Spinal cord (tissue), 10 donors: ENCODE data around the gene EPHA6. TPM values are rescaled to one million over a fixed set of nuclear protein-coding genes. Genes with fewer than 3 reads are reported as not detected.
"Not testable (repeated sequence)": the region's sequence is repeated elsewhere in the genome, so short reads cannot be mapped to it uniquely, and the experiment has no call there.

Experiments used
- DNase-seq, 6 donors: peaks; one replicate each; pipeline versions ENCODE4 v3.0.0 to v3.0.0-alpha.2; 2013 to 2015; ENCODE audit warnings: low spot score in 6 of 6, low read depth in 4 of 6
- H3K27ac ChIP-seq: one replicate; pipeline ENCODE4 v1.5.1; 2013; ENCODE audit warnings: low read depth, low read length, control low read depth
- H3K27me3 ChIP-seq: one replicate; pipeline ENCODE4 v1.6.1; 2013; ENCODE audit warnings: low read length; ENCODE audit not compliant: control insufficient read depth, insufficient read depth
- H3K36me3 ChIP-seq: one replicate; pipeline ENCODE4 v1.6.1; 2013; ENCODE audit warnings: low read length; ENCODE audit not compliant: control insufficient read depth, insufficient read depth
- H3K4me1 ChIP-seq: one replicate; pipeline ENCODE4 v1.6.1; 2013; ENCODE audit warnings: low read length; ENCODE audit not compliant: control insufficient read depth, insufficient read depth
- H3K4me3 ChIP-seq: one replicate; pipeline ENCODE4 v1.5.1; 2013; ENCODE audit warnings: low read depth, low read length, control low read depth
- H3K9me3 ChIP-seq: one replicate; pipeline ENCODE4 v1.6.1; 2013; ENCODE audit warnings: low read length; ENCODE audit not compliant: control insufficient read depth, insufficient read depth
- WGBS: methylation state at CpG from one replicate; pipeline ENCODE4 v1.1.5; 2013; ENCODE audit warnings: missing lambda C conversion rate; ENCODE audit not compliant: insufficient coverage; 5-methylcytosine and 5-hydroxymethylcytosine counted together
- polyA plus RNA-seq, 2 donors: library from polyadenylated mRNA; unstranded; fragments of 120-200 nt; gene quantifications; one replicate each; pipeline ENCODE4 v1.2.1, GENCODE V29; 2013; ENCODE audit not compliant: insufficient read length in 2 of 2
- total RNA-seq, 2 donors: library from RNA; depleted of rRNA in 1 of 2; stranded (reverse); fragments of 120-200 nt in 1 of 2; fragments of >200 nt in 1 of 2; gene quantifications; one replicate each; pipeline versions ENCODE4 v1.2.3 to v1.2.4, GENCODE V29; 2013 to 2014
- donor health status: healthy.

The EPHA6 gene
- total and polyA plus RNA-seq, 4 donors: 5.3 to 78.5 (median 16.0) TPM

DNA sequence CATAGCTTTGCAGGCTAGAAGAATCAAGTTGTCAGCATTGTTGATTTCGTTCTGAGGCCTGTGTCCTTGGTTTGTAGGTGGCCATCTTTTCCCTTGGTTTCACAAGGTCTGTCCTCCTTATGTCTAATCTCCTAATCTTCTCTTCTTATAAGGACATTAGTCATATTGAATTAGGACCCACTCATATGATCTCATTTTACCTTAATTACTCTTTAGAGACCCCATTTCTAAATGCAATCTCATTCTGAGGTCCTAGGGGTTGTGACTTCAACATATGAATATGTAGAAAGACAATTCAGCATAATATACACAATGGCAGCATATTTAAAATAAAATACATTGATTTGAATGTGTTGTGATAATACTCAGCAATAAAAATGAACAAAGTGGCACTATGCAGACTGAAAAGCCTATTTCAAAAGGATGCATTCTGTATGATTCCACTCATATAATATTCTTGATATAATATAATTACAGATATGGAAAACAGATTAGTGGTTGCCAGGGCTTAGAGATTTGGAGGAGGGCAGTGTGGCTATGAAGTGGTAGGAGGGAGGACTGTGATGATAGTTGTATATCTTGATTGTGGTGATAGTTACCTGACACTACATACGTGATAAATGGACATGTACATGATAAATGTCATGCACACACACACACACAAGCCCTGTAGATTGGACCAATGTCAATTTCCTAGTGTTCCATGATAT is 431.0 kb downstream of the EPHA6 start:
- no peak overlapping the region for H3K27ac ChIP-seq
- no peak for DNase-seq
- no peaks in the 10 kb centered on the region for H3K9me3 ChIP-seq
- no peaks in the 10 kb centered on the region for H3K36me3 ChIP-seq
- no peaks in the 10 kb centered on the region for H3K4me1 ChIP-seq
- no peaks in the 10 kb centered on the region for H3K27me3 ChIP-seq
- no peak overlapping the region for H3K4me3 ChIP-seq
- WGBS: no CpG with 5 or more reads among the region's 2 CpGs

- Histone ChIP-seq H3K27me3 (no peaks in the 10 kb centered on the region), H3K4me1 (no peaks in the 10 kb centered on the region)
- no CpG with 5 or more reads among the region's 2 CpGs for WGBS
Measured at GRCh38 chr3:97256060-97256459, 441.7 kb downstream of the EPHA6 start.

DNA sequence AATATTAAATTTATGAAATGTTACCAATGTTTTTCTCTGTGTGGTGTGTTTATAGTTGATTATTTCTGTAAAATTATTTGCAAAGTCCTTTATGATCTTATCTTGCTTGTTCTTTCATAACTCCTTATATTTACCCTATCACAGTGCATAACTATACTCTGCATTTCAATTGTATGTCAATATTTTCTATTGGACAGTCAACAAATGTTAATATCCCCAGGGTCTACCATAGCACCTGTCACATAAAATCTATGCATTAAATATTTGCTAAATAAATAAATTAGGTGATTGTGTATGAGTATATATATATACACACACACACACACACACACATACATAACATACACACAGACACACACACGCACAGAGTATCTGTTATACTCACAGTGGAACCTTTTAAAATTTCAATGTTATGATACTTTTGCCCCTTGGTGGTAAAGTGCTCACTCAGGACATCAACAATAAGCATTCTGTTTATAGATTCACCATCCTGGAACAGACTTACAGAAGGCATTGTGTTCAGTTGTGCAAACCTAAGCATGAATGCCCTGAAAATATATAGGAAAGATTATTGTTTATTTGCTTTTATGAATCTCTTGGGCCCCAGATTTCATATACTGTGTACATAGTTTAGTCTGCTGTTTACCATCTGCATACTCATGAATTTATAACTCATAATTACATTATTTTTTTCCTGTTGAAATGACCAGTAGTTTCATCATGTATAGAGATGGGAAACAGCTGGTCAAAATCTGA is 443.7 kb downstream of the EPHA6 start:
- Histone ChIP-seq H3K36me3 (no peaks in the 10 kb centered on the region), H3K27me3 (no peaks in the 10 kb centered on the region), H3K4me3 (no peak overlapping the region), H3K9me3 (no peaks in the 10 kb centered on the region), H3K27ac (no peak overlapping the region), H3K4me1 (no peaks in the 10 kb centered on the region)
- no CpG with 5 or more reads among the region's 1 CpG for WGBS
- peak in 1 of 6 donors; percentile 60 for DNase-seq

More at GRCh38 chr3:97256060-97256459, 441.7 kb downstream of the EPHA6 start:
- Histone ChIP-seq H3K9me3 (no peaks in the 10 kb centered on the region), H3K36me3 (no peaks in the 10 kb centered on the region), H3K27ac (no peak overlapping the region), H3K4me3 (no peak overlapping the region)
- DNase-seq: no peak

- Histone ChIP-seq H3K9me3 (no peaks in the 10 kb centered on the region), H3K4me3 (no peak overlapping the region), H3K4me1 (no peaks in the 10 kb centered on the region), H3K36me3 (no peaks in the 10 kb centered on the region), H3K27ac (no peak overlapping the region), H3K27me3 (no peaks in the 10 kb centered on the region)
- 83% methylated on average over 1 of the region's 1 CpG for WGBS
- DNase-seq: no peak
Measured at GRCh38 chr3:97259263-97259662, 444.9 kb downstream of the EPHA6 start.

DNA sequence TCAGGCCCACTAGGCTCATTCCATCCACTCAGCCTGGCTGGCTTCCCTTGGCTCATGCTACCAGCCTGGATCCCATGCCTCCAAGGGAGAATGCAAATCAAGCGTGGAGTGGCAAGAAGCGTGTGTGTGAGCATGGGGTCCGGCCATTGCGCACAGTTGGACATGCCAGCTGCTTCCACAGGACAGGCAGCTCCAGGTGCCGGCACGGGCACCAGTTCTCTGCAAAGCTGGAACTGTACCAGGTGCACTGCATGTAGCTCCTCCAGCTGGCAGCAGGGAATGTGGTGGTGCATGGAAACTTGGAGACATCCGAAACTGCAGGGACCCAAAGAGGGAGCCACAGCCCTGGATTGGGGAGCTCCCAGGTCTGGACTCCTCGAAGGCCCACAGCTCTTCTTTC is 449.8 kb downstream of the EPHA6 start:
- H3K4me1 ChIP-seq: no peaks in the 10 kb centered on the region
- H3K27ac ChIP-seq: no peak overlapping the region
- no peaks in the 10 kb centered on the region for H3K27me3 ChIP-seq
- DNase-seq: peak in 2 of 6 donors; percentile 6 to 42
- peaks cover 3% of the 10 kb centered on the region for H3K36me3 ChIP-seq
- no peak overlapping the region for H3K4me3 ChIP-seq
- no peaks in the 10 kb centered on the region for H3K9me3 ChIP-seq
- 63% methylated on average over 7 of the region's 8 CpGs for WGBS

- no peaks in the 10 kb centered on the region for H3K27me3 ChIP-seq
- 94% methylated on average over 13 of the region's 19 CpGs for WGBS
- H3K27ac ChIP-seq: no peak overlapping the region
- peaks cover 3% of the 10 kb centered on the region for H3K36me3 ChIP-seq
- H3K4me1 ChIP-seq: no peaks in the 10 kb centered on the region
- no peaks in the 10 kb centered on the region for H3K9me3 ChIP-seq
- no peak overlapping the region for H3K4me3 ChIP-seq
- DNase-seq: no peak
Measured at GRCh38 chr3:97265237-97266005, 451.0 kb downstream of the EPHA6 start.

- H3K27me3 ChIP-seq: no peaks in the 10 kb centered on the region
- DNase-seq: no peak
- H3K36me3 ChIP-seq: peaks cover 3% of the 10 kb centered on the region
- H3K4me3 ChIP-seq: no peak overlapping the region
- WGBS: 44% methylated on average over 2 of the region's 2 CpGs
- H3K4me1 ChIP-seq: no peaks in the 10 kb centered on the region
- no peaks in the 10 kb centered on the region for H3K9me3 ChIP-seq
- no peak overlapping the region for H3K27ac ChIP-seq
Measured at GRCh38 chr3:97269202-97269601, 454.8 kb downstream of the EPHA6 start.

DNA sequence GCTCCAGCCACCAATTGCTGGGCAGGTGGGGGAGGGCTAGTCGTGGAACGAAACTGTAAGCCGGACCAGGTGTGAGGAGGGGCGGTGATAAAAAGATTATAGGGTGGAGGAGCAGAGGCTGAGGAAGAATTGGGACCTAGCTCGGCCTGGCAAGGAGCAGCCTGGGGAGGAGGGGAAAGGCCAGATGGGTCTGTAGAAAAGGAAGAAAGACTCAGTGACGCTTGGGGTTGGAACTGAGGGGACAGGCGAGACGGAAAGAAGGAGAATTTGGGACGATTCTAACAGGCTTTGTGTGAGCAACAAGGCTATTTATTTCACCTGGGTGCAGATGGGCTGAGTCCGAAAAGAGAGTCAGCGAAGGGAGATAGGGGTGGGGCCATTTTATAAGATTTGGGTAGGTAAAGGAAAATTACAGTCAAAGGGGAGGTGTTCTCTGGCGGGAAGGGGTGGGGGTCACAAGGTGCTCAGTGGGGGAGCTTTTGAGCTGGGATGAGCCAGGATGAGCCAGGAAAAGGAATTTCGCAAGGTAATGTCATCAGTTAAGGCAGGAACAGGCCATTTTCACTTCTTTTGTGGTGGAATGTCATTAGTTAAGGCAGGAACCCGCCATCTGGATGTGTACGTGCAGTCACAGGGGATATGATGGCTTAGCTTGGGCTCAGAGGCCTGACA is 462.6 kb downstream of the EPHA6 start:
- H3K36me3 ChIP-seq, H3K4me3 ChIP-seq, H3K4me1 ChIP-seq, H3K27ac ChIP-seq, H3K9me3 ChIP-seq, H3K27me3 ChIP-seq, DNase-seq: not testable (repeated sequence)
- 89% methylated on average over 13 of the region's 15 CpGs for WGBS

- Histone ChIP-seq H3K27me3 (no peaks in the 10 kb centered on the region), H3K4me3 (no peak overlapping the region), H3K27ac (no peak overlapping the region), H3K36me3 (no peaks in the 10 kb centered on the region), H3K4me1 (no peaks in the 10 kb centered on the region), H3K9me3 (no peaks in the 10 kb centered on the region)
- DNase-seq: no peak
- no CpG with 5 or more reads among the region's 4 CpGs for WGBS
Measured at GRCh38 chr3:97277708-97278107, 463.3 kb downstream of the EPHA6 start.
